Measurements from ENCODE around the gene LRMDA. TPM values are rescaled to one million over a fixed set of nuclear protein-coding genes. Genes with fewer than 3 reads are reported as not detected.

Gene LRMDA
- total and polyA plus RNA-seq, 2 donors (not counting 1 experiment from before 2014, with no cell fraction given), result 0.12 TPM; not detected in 1

- no CpG with 5 or more reads among the region's 2 CpGs for WGBS (ENCODE audit: insufficient coverage)
- Mint-ChIP-seq H3K27ac (no peak overlapping the region), H3K4me3 (no peak overlapping the region), H3K9me3 (ENCODE audit: insufficient read depth) (peaks cover 3% of the 10 kb centered on the region), H3K27me3 (peaks cover 17% of the 10 kb centered on the region), H3K4me1 (no peaks in the 10 kb centered on the region)
- TF ChIP-seq, protein P1, sequence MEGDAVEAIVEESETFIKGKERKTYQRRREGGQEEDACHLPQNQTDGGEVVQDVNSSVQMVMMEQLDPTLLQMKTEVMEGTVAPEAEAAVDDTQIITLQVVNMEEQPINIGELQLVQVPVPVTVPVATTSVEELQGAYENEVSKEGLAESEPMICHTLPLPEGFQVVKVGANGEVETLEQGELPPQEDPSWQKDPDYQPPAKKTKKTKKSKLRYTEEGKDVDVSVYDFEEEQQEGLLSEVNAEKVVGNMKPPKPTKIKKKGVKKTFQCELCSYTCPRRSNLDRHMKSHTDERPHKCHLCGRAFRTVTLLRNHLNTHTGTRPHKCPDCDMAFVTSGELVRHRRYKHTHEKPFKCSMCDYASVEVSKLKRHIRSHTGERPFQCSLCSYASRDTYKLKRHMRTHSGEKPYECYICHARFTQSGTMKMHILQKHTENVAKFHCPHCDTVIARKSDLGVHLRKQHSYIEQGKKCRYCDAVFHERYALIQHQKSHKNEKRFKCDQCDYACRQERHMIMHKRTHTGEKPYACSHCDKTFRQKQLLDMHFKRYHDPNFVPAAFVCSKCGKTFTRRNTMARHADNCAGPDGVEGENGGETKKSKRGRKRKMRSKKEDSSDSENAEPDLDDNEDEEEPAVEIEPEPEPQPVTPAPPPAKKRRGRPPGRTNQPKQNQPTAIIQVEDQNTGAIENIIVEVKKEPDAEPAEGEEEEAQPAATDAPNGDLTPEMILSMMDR (IDR thresholded peaks at IDR 0.05), result no peak
- no peak for TF ChIP-seq EZH2 (IDR thresholded peaks at IDR 0.05; ENCODE audit: borderline replicate concordance, insufficient read depth, low read depth, low read length, poor library complexity, severe bottlenecking)
- Histone ChIP-seq H3K27me3 (replicated peaks in 1 of 4; ENCODE audit: control extremely low read depth in 1 of 4, control insufficient read depth in 3 of 4, insufficient read depth in 4 of 4, low read length in 3 of 4) (no peaks in the 10 kb centered on the region), H3K9ac (ENCODE audit: low read length) (no peak overlapping the region), H3K4me2 (replicated peaks; ENCODE audit: low read depth, low read length, poor library complexity, severe bottlenecking) (no peak overlapping the region), H4K20me1 (ENCODE audit: control insufficient read depth, insufficient read depth, low read length, poor library complexity, severe bottlenecking) (no peaks in the 10 kb centered on the region), H3K27ac (ENCODE audit: low read length in 2 of 2) (no peak overlapping the region), H3K79me2 (ENCODE audit: control insufficient read depth, insufficient read depth, low read length) (no peaks in the 10 kb centered on the region), H3K4me3 (ENCODE audit: control extremely low read depth in 1 of 5, extremely low read depth in 1 of 5, insufficient read depth in 1 of 5, low read depth in 2 of 5, low read length in 4 of 5) (no peak overlapping the region), H3K9me3 (ENCODE audit: control extremely low read depth in 1 of 3, control insufficient read depth in 2 of 3, insufficient read depth in 1 of 3, low read length in 2 of 3) (peaks cover 0 to 2% (median 0%) of the 10 kb centered on the region in 3 donors), H3K4me1 (ENCODE audit: control insufficient read depth in 2 of 2, insufficient read depth in 2 of 2, low read length in 2 of 2) (no peaks in the 10 kb centered on the region), H2AFZ (ENCODE audit: insufficient read depth, low read depth, low read length, poor library complexity, severe bottlenecking) (no peak overlapping the region), H3K36me3 (replicated peaks in 1 of 2; ENCODE audit: control extremely low read depth in 1 of 2, control insufficient read depth in 1 of 2, extremely low read depth in 1 of 2, insufficient read depth in 2 of 2, low read length in 1 of 2) (no peaks in the 10 kb centered on the region)
- no peak for ATAC-seq (ENCODE audit: low read depth)
- ChIA-PET POLR2A (no interaction called here), CTCF (no interaction called here)
- intact Hi-C loops (cut with micrococcal nuclease), result no loop called here
- no peak for DNase-seq
Measured at GRCh38 chr10:75527542-75527941, 96.1 kb downstream of the LRMDA start.

- no peaks in the 10 kb centered on the region for H4K20me1 ChIP-seq (ENCODE audit: control insufficient read depth, insufficient read depth, low read length, poor library complexity, severe bottlenecking)
- no peak overlapping the region for H3K4me3 ChIP-seq (ENCODE audit: control extremely low read depth in 1 of 5, extremely low read depth in 1 of 5, insufficient read depth in 1 of 5, low read depth in 2 of 5, low read length in 4 of 5)
- H3K4me2 ChIP-seq (replicated peaks; ENCODE audit: low read depth, low read length, poor library complexity, severe bottlenecking), result no peak overlapping the region
- H3K9me3 ChIP-seq (ENCODE audit: control extremely low read depth in 1 of 3, control insufficient read depth in 2 of 3, insufficient read depth in 1 of 3, low read length in 2 of 3), result peaks cover 0 to 2% (median 0%) of the 10 kb centered on the region in 3 donors
- no peak overlapping the region for H3K9ac ChIP-seq (ENCODE audit: low read length)
- Mint-ChIP-seq H3K9me3 (ENCODE audit: insufficient read depth) (peaks cover 3% of the 10 kb centered on the region), H3K4me3 (no peak overlapping the region), H3K4me1 (no peaks in the 10 kb centered on the region), H3K27me3 (peaks cover 17% of the 10 kb centered on the region), H3K27ac (no peak overlapping the region)
- no peaks in the 10 kb centered on the region for H3K36me3 ChIP-seq (replicated peaks in 1 of 2; ENCODE audit: control extremely low read depth in 1 of 2, control insufficient read depth in 1 of 2, extremely low read depth in 1 of 2, insufficient read depth in 2 of 2, low read length in 1 of 2)
- no peak overlapping the region for H2AFZ ChIP-seq (ENCODE audit: insufficient read depth, low read depth, low read length, poor library complexity, severe bottlenecking)
- H3K79me2 ChIP-seq (ENCODE audit: control insufficient read depth, insufficient read depth, low read length), result no peaks in the 10 kb centered on the region
- CTCF ChIA-PET, result no interaction called here
- ATAC-seq (ENCODE audit: low read depth) (no peak), DNase-seq (no peak)
- H3K4me1 ChIP-seq (ENCODE audit: control insufficient read depth in 2 of 2, insufficient read depth in 2 of 2, low read length in 2 of 2), result no peaks in the 10 kb centered on the region
- POLR2A ChIA-PET, result no interaction called here
- H3K27ac ChIP-seq (ENCODE audit: low read length in 2 of 2), result no peak overlapping the region
- intact Hi-C loops (cut with micrococcal nuclease), result no loop called here
- TF ChIP-seq, protein P1 (IDR thresholded peaks at IDR 0.05), result no peak
- TF ChIP-seq EZH2 (IDR thresholded peaks at IDR 0.05; ENCODE audit: borderline replicate concordance, insufficient read depth, low read depth, low read length, poor library complexity, severe bottlenecking), result no peak
- no peaks in the 10 kb centered on the region for H3K27me3 ChIP-seq (replicated peaks in 1 of 4; ENCODE audit: control extremely low read depth in 1 of 4, control insufficient read depth in 3 of 4, insufficient read depth in 4 of 4, low read length in 3 of 4)
- 86% methylated on average over 1 of the region's 2 CpGs for WGBS (ENCODE audit: insufficient coverage)
Measured at GRCh38 chr10:75528392-75528791, 97.0 kb downstream of the LRMDA start.
